ENCODE results near the gene NXPH2.

NXPH2 gene

DNA sequence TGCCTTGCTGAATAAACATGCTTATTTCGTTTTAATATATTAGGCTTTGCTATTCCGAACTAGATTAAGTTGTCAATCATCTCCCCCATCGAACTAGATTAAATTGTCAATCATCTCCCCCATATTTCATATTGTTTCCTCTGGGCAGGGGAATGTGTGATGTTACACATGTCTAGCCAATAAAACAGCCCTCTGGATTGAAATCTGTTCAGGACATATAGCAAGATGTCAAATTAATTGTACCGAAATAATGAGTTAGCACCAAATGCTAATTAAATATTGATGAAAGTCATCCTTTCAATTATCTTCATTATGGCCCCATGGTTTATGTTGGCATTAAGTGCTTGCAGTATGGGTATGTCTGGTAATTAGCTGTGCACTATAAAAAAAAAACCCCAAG, 143.1 kb downstream of the NXPH2 start:
- no peak for DNase-seq (ENCODE audit: low read depth)

GRCh38 chr2:138633049-138633448, 147.1 kb downstream of the NXPH2 start:
- DNase-seq (ENCODE audit: low read depth) = no peak

GRCh38 chr2:138632066-138632620, 148.0 kb downstream of the NXPH2 start:
- DNase-seq (ENCODE audit: low read depth) = no peak

- DNase-seq (ENCODE audit: low read depth) = no peak
Observed at GRCh38 chr2:138630164-138630563, 150.0 kb downstream of the NXPH2 start.

GRCh38 chr2:138626148-138626547, 154.0 kb downstream of the NXPH2 start:
- no peak for DNase-seq (ENCODE audit: low read depth)

DNA sequence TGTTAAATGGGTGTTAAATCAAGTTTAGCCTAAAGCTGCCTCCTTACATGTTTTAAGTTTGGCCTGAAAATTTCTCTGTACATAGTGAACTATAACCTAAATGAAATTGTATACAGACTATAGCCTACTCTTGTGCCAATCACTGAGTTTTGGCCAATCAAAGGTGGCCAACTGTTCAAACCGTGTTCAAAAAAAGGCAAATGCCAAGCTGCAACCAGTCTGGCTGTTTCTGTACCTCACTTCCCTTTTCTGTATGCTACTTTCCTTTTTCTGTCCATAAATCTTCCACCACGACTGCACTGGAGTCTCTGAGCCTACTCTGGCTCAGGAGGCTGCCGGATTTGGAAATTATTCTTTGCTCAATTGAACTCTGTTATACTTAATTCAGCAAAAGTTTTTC, 157.6 kb downstream of the NXPH2 start:
- no peak for DNase-seq (ENCODE audit: low read depth)

- DNase-seq (ENCODE audit: low read depth) = no peak
Observed at GRCh38 chr2:138621139-138621538, 159.1 kb downstream of the NXPH2 start.

DNA sequence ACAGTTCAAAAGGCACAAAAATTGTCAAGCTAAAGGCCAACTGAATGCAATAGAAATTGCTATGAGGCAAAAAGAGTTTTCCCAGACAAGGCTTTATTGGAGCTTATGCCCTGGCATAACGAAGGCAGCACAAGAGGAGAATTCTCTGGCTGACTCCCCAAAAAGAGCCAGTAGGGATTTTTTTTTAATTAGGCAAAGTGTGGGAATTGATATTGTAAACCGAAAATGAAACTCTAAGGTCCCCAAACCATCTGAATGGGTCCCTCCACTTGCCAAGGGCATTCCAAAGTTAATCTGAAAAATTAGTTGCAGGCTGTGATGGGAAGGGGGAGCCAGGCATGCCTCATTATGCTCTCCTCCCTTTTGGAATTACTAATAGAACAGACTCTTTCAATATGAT, 159.8 kb downstream of the NXPH2 start:
- no peak for DNase-seq (ENCODE audit: low read depth)
